SU-DHL-6 (cell line): Measurements from ENCODE around the gene GIPC2.

Experiments used
- CTCF ChIP-seq: fragments of 200-600 bp; sonication (generic); IDR thresholded peaks from one replicate; pipeline ENCODE4 v1.5.1; 2017; ENCODE audit warnings: antibody characterized with exemption, mild to moderate bottlenecking, low read length, moderate library complexity; ENCODE audit not compliant: insufficient read depth, poor library complexity, severe bottlenecking
- EZH2phosphoT487 ChIP-seq: fragments of 200-600 bp; sonication (generic), shearing (Covaris generic); conservative IDR thresholded peaks from 2 replicates; pipeline ENCODE4 v1.6.1; 2018; ENCODE audit warnings: mild to moderate bottlenecking, antibody characterized with exemption, low read length, moderate library complexity, mixed read lengths

- TF ChIP-seq CTCF, result no peak
- TF ChIP-seq EZH2phosphoT487, result no peak
These were observed 45.5 kb downstream of the GIPC2 start for GRCh38 chr1:78091215-78091813.
